GM12891 (cell line): ENCODE measurements around the gene IMPA2.
A peak's percentile ranks its signal among the peaks of the same experiment; 100 is the strongest.

ENCODE experiments used
- POLR2A ChIP-seq: IDR thresholded peaks from 2 replicates; pipeline ENCODE4 v1.6.1; 2011; ENCODE audit warnings: low read depth, low read length, control low read depth
- POLR2AphosphoS5 ChIP-seq: IDR thresholded peaks from 2 replicates; pipeline ENCODE4 v1.6.1; 2011; ENCODE audit warnings: low read depth, low read length, control low read depth
- SPI1 ChIP-seq: IDR thresholded peaks from 2 replicates; pipeline ENCODE4 v1.6.1; 2011; ENCODE audit warnings: low read depth, low read length, control low read depth
- TAF1 ChIP-seq: IDR thresholded peaks from 2 replicates; pipeline ENCODE4 v1.6.1; 2011; ENCODE audit warnings: low read depth, low read length, control low read depth

- no peak for TF ChIP-seq POLR2A
- no peak for TF ChIP-seq POLR2AphosphoS5
- peak; percentile 79 for TF ChIP-seq SPI1
- no peak for TF ChIP-seq TAF1
Observed at GRCh38 chr18:11995445-11996189, 14.3 kb downstream of the IMPA2 start.
